ENCODE data around the gene FLNB. TPM values are rescaled to one million over a fixed set of nuclear protein-coding genes. Genes with fewer than 3 reads are reported as not detected.

Gene FLNB
- total and polyA plus RNA-seq, 2 of the 8 experiments (the other 6 are each of a cell fraction or from before 2014, with no cell fraction given): 72.3 to 118 TPM

- TF ChIP-seq CHD7 (IDR thresholded peaks at IDR 0.05; ENCODE audit: insufficient replicate concordance, low read length) (no peak), GABPA (IDR thresholded peaks at IDR 0.05; ENCODE audit: borderline replicate concordance, insufficient read depth, low read length) (no peak), CTBP2 (IDR thresholded peaks at IDR 0.05; ENCODE audit: borderline replicate concordance, insufficient read depth, insufficient read length, low read length) (no peak), EGR1 (IDR thresholded peaks at IDR 0.05; ENCODE audit: borderline replicate concordance, low read depth, low read length) (no peak), CEBPB (IDR thresholded peaks at IDR 0.05; ENCODE audit: low read depth, low read length) (no peak), BCL11A (IDR thresholded peaks at IDR 0.05; ENCODE audit: low read depth in 2 of 2, low read length in 2 of 2) (no peak), SAP30 (IDR thresholded peaks at IDR 0.05; ENCODE audit: insufficient read depth, insufficient replicate concordance, low read length) (no peak), TAF1 (IDR thresholded peaks at IDR 0.05; ENCODE audit: low read depth, low read length) (no peak), SUZ12 (IDR thresholded peaks at IDR 0.05; ENCODE audit: low read length) (no peak), KDM4A (IDR thresholded peaks at IDR 0.05; ENCODE audit: low read depth, low read length, severe bottlenecking) (no peak)
These were observed 60.0 kb downstream of the FLNB start (continued) for GRCh38 chr3:58068122-58068809.
